Measurements from ENCODE around the gene TMEM92.

The TMEM92 gene

GRCh38 chr17:50239937-50240336, 34.3 kb upstream of the TMEM92 start:
- Histone ChIP-seq H3K27me3 (replicated peaks) (no peaks in the 10 kb centered on the region), H3K4me3 (ENCODE audit: low read depth, low read length) (no peak overlapping the region), H3K36me3 (replicated peaks) (no peaks in the 10 kb centered on the region), H3K27ac (no peak overlapping the region)
- TF ChIP-seq, protein P1, sequence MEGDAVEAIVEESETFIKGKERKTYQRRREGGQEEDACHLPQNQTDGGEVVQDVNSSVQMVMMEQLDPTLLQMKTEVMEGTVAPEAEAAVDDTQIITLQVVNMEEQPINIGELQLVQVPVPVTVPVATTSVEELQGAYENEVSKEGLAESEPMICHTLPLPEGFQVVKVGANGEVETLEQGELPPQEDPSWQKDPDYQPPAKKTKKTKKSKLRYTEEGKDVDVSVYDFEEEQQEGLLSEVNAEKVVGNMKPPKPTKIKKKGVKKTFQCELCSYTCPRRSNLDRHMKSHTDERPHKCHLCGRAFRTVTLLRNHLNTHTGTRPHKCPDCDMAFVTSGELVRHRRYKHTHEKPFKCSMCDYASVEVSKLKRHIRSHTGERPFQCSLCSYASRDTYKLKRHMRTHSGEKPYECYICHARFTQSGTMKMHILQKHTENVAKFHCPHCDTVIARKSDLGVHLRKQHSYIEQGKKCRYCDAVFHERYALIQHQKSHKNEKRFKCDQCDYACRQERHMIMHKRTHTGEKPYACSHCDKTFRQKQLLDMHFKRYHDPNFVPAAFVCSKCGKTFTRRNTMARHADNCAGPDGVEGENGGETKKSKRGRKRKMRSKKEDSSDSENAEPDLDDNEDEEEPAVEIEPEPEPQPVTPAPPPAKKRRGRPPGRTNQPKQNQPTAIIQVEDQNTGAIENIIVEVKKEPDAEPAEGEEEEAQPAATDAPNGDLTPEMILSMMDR (IDR thresholded peaks at IDR 0.05; ENCODE audit: low read depth, low read length, missing control alignments): no peak
- DNase-seq: no peak
- in situ Hi-C loops (cut with HindIII; ENCODE audit: low pct_ligation_motif_present, low sequenced_read_pairs): no loop called here

DNA sequence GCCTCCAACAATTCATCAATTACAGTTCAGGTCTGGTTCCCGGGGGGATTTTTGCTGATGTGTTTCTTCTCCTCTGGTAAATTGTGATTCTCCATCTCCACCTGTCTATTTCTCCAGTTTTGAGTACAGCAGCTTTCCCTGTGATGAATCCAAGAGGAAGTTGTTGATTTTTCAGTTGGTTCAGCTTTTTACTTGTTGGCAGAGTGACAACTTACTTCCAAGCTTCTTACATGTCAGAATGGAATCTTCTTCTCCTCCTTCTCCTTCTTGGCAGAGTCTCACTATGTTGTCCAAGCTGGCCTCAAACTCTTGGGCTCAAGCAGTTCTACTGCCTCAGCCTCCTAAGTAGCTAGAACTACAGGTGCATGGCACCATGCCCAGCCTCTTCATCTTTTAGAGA, 33.4 kb upstream of the TMEM92 start:
- H3K36me3 ChIP-seq (replicated peaks): no peaks in the 10 kb centered on the region
- H3K27ac ChIP-seq: no peak overlapping the region
- H3K27me3 ChIP-seq (replicated peaks): no peaks in the 10 kb centered on the region
- in situ Hi-C loops (cut with HindIII; ENCODE audit: low pct_ligation_motif_present, low sequenced_read_pairs): no loop called here
- H3K4me3 ChIP-seq (ENCODE audit: low read depth, low read length): no peak overlapping the region
- DNase-seq: no peak
- TF ChIP-seq, protein P1 (IDR thresholded peaks at IDR 0.05; ENCODE audit: low read depth, low read length, missing control alignments): no peak

- in situ Hi-C loops (cut with HindIII; ENCODE audit: low pct_ligation_motif_present, low sequenced_read_pairs): no loop called here
- Histone ChIP-seq H3K27ac (no peak overlapping the region), H3K36me3 (replicated peaks) (no peaks in the 10 kb centered on the region), H3K27me3 (replicated peaks) (no peaks in the 10 kb centered on the region), H3K4me3 (ENCODE audit: low read depth, low read length) (no peak overlapping the region)
- TF ChIP-seq, protein P1 (IDR thresholded peaks at IDR 0.05; ENCODE audit: low read depth, low read length, missing control alignments): no peak
- DNase-seq: no peak
Observed at GRCh38 chr17:50241431-50241830, 32.8 kb upstream of the TMEM92 start.

DNA sequence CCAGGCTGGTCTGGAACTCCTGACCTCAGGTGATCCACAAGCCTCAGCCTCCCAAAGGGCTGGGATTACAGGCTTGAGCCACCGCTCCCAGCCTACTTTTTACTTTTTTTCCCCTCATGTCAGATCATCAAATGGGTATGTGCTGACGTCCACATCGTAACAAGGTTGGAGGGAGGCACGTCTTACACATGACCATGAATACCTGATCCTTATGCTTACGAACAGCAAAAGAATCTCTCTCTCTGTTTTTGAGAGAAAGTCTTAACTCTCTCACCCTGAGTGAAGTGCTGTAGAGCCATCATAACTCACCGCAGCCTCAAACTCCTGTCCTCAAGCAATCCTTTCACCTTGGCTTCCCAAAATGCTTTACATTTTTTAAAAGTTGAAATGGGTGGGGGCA, 29.5 kb upstream of the TMEM92 start:
- no peak for DNase-seq
- in situ Hi-C loops (cut with HindIII; ENCODE audit: low pct_ligation_motif_present, low sequenced_read_pairs): no loop called here
- H3K27me3 ChIP-seq (replicated peaks): no peaks in the 10 kb centered on the region
- H3K4me3 ChIP-seq (ENCODE audit: low read depth, low read length): no peak overlapping the region
- TF ChIP-seq, protein P1 (IDR thresholded peaks at IDR 0.05; ENCODE audit: low read depth, low read length, missing control alignments): no peak
- no peaks in the 10 kb centered on the region for H3K36me3 ChIP-seq (replicated peaks)
- H3K27ac ChIP-seq: no peak overlapping the region

DNA sequence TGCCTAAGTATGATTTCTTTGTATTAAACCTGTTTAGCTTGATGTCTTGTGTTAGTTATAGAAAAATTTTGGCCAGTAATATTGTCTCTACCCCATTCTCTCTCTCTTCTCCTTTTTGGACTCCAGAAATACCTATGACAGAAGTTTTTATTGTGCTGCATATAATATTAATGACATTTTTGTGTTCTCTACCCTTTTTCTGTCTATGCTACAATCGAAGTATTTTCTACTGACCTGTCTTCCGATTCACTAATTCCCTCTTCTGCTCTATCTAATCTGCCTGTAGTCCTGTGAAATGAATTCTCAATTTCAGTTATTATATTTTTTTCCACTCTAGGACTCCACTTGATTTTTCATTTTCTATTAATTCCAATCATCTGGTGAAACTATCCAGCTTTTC, 26.0 kb upstream of the TMEM92 start:
- Histone ChIP-seq H3K36me3 (replicated peaks) (no peaks in the 10 kb centered on the region), H3K27ac (no peak overlapping the region), H3K4me3 (ENCODE audit: low read depth, low read length) (no peak overlapping the region), H3K27me3 (replicated peaks) (no peaks in the 10 kb centered on the region)
- in situ Hi-C loops (cut with HindIII; ENCODE audit: low pct_ligation_motif_present, low sequenced_read_pairs): no loop called here
- no peak for DNase-seq
- TF ChIP-seq, protein P1 (IDR thresholded peaks at IDR 0.05; ENCODE audit: low read depth, low read length, missing control alignments): no peak

GRCh38 chr17:50252781-50253180, 21.5 kb upstream of the TMEM92 start:
- DNase-seq: no peak
- no peak overlapping the region for H3K4me3 ChIP-seq (ENCODE audit: low read depth, low read length)
- H3K27ac ChIP-seq: no peak overlapping the region
- H3K36me3 ChIP-seq (replicated peaks): no peaks in the 10 kb centered on the region
- TF ChIP-seq, protein P1 (IDR thresholded peaks at IDR 0.05; ENCODE audit: low read depth, low read length, missing control alignments): no peak
- in situ Hi-C loops (cut with HindIII; ENCODE audit: low pct_ligation_motif_present, low sequenced_read_pairs): loop anchor here (5.0 kb wide), 1 partner anchor 35 kb away; no protein-coding TSS in a partner anchor
- H3K27me3 ChIP-seq (replicated peaks): no peaks in the 10 kb centered on the region

Measured in brain microvascular endothelial cell (primary cell).